Measurements from ENCODE around the gene SYNM. TPM values are rescaled to one million over a fixed set of nuclear protein-coding genes. Genes with fewer than 3 reads are reported as not detected.
A peak's percentile ranks its signal among the peaks of the same experiment; 100 is the strongest.

The SYNM gene
- total RNA-seq, 1 experiment from 2014 or later: 1.9 TPM

DNA sequence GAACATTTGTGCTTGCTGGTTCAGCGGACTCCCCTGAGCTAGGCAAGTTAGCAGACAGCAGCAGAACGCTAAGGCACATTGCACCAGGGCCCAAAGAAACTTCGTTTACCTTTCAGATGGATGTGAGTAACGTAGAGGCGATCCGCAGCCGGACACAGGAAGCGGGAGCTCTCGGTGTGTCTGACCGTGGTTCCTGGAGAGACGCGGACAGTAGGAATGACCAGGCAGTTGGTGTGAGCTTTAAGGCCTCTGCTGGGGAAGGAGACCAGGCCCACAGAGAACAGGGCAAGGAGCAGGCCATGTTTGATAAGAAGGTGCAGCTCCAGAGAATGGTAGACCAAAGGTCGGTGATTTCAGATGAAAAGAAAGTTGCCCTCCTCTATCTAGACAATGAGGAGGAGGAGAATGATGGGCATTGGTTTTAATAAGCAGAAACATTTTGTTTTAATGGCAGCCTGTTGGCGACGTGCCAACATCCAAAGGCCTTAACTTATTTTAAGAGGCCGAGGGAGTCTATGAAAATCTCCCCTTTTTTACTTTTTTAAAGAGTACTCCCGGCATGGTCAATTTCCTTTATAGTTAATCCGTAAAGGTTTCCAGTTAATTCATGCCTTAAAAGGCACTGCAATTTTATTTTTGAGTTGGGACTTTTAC, 27.9 kb downstream of the SYNM start:
- WGBS (ENCODE audit: extremely low coverage, insufficient read length, low lambda C conversion rate): no CpG with 5 or more reads among the region's 18 CpGs

More for the DNA sequence above, 27.9 kb downstream of the SYNM start:
- Histone ChIP-seq H3K18ac (ENCODE audit: insufficient read length, low read depth, low read length) (no peak overlapping the region), H3K56ac (ENCODE audit: insufficient read length, low read depth, low read length) (no peak overlapping the region), H4K20me1 (ENCODE audit: control insufficient read depth, insufficient read depth, insufficient read length) (no peaks in the 10 kb centered on the region), H3K23me2 (ENCODE audit: insufficient read length, low read depth, low read length, poor library complexity, severe bottlenecking) (no peaks in the 10 kb centered on the region), H3K4me1 (ENCODE audit: insufficient read depth, low read length) (no peaks in the 10 kb centered on the region; the same call in 1 of the 2 replicates), H2BK12ac (ENCODE audit: insufficient read length, low read depth, low read length) (no peak overlapping the region), H3K79me2 (ENCODE audit: insufficient read depth, low read length) (no peaks in the 10 kb centered on the region), H3K27me3 (ENCODE audit: insufficient read depth, low read length) (no peaks in the 10 kb centered on the region), H3K4me2 (ENCODE audit: insufficient read depth, insufficient read length, low read length) (no peak overlapping the region), H3T11ph (ENCODE audit: low read length) (no peak overlapping the region), H4K91ac (ENCODE audit: insufficient read length, low read depth, low read length) (no peak overlapping the region), H4K5ac (ENCODE audit: insufficient read length, low read depth, low read length) (no peak overlapping the region), H2AK5ac (ENCODE audit: insufficient read length, low read length) (no peak overlapping the region), H3K9me3 (ENCODE audit: control insufficient read depth, low read depth, low read length) (no peaks in the 10 kb centered on the region), H2BK20ac (ENCODE audit: low read depth, low read length, poor library complexity, severe bottlenecking) (no peak overlapping the region), H3K79me1 (ENCODE audit: insufficient read depth, low read depth, low read length, poor library complexity, severe bottlenecking) (no peaks in the 10 kb centered on the region), H3K4ac (ENCODE audit: low read depth, low read length) (no peak overlapping the region), H2BK15ac (ENCODE audit: low read depth, low read length) (no peak overlapping the region), H3K9ac (ENCODE audit: extremely low read depth, insufficient read length, low read length) (no peak overlapping the region), H3K27ac (ENCODE audit: insufficient read length, low read depth, low read length) (no peak overlapping the region), H3K14ac (ENCODE audit: insufficient read depth, low read length) (no peak overlapping the region; the same call in 1 of the 2 replicates), H2BK5ac (ENCODE audit: insufficient read length, low read length) (no peak overlapping the region), H2AFZ (ENCODE audit: low read length) (no peak overlapping the region), H3K23ac (ENCODE audit: insufficient read length, low read depth, low read length) (no peak overlapping the region), H2BK120ac (ENCODE audit: low read depth, low read length, poor library complexity, severe bottlenecking) (no peak overlapping the region), H4K8ac (replicated peaks; ENCODE audit: insufficient read length, low read depth, low read length) (no peak overlapping the region)
- Mint-ChIP-seq H3K36me3 (ENCODE audit: insufficient read depth in 1 of 3, low read depth in 3 of 3) (peaks cover 4 to 19% (median 16%) of the 10 kb centered on the region in 3 experiments; a peak in 5 of 7 replicates), H3K4me1 (peaks cover 13 to 15% of the 10 kb centered on the region in 2 experiments), H3K4me3 (no peak overlapping the region), H3K27me3 (ENCODE audit: low read depth) (no peaks in the 10 kb centered on the region; the same call in 1 of the 2 replicates), H3K9me3 (no peaks in the 10 kb centered on the region), H3K27ac (peak overlapping the region in 2 of 3 experiments; percentile 46 to 79; a peak in 4 of 7 replicates)
- no peak for DNase-seq
- TF ChIP-seq, protein P1, sequence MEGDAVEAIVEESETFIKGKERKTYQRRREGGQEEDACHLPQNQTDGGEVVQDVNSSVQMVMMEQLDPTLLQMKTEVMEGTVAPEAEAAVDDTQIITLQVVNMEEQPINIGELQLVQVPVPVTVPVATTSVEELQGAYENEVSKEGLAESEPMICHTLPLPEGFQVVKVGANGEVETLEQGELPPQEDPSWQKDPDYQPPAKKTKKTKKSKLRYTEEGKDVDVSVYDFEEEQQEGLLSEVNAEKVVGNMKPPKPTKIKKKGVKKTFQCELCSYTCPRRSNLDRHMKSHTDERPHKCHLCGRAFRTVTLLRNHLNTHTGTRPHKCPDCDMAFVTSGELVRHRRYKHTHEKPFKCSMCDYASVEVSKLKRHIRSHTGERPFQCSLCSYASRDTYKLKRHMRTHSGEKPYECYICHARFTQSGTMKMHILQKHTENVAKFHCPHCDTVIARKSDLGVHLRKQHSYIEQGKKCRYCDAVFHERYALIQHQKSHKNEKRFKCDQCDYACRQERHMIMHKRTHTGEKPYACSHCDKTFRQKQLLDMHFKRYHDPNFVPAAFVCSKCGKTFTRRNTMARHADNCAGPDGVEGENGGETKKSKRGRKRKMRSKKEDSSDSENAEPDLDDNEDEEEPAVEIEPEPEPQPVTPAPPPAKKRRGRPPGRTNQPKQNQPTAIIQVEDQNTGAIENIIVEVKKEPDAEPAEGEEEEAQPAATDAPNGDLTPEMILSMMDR (conservative IDR thresholded peaks at IDR 0.05): no peak

Data from H9 (cell line).